Colonic mucosa (tissue), 4 donors: ENCODE results near the gene ABL2. TPM values are rescaled to one million over a fixed set of nuclear protein-coding genes. Genes with fewer than 3 reads are reported as not detected.

Experiments used
- DNase-seq: peaks from one replicate; pipeline ENCODE4 v3.0.0-alpha.2; 2020
- H3K27ac ChIP-seq: fragments of 200-600 bp; one replicate; pipeline ENCODE4 v1.8.0; 2021
- H3K27me3 ChIP-seq: fragments of 200-600 bp; one replicate; pipeline ENCODE4 v1.8.0; 2021
- H3K36me3 ChIP-seq: fragments of 200-600 bp; one replicate; pipeline ENCODE4 v1.8.0; 2021
- H3K4me1 ChIP-seq: fragments of 200-600 bp; one replicate; pipeline ENCODE4 v1.8.0; 2021; ENCODE audit warnings: mild to moderate bottlenecking
- H3K4me3 ChIP-seq: fragments of 200-600 bp; one replicate; pipeline ENCODE4 v1.8.0; 2021
- H3K9ac ChIP-seq, 2 donors: one replicate each; pipeline ENCODE4 v1.7.0; 2013; ENCODE audit warnings: control low read depth in 2 of 2, low read depth in 2 of 2, low read length in 2 of 2
- H3K9me3 ChIP-seq: fragments of 200-600 bp; one replicate; pipeline ENCODE4 v1.8.0; 2021
- intact Hi-C: fragments of 100-400 bp; cut with DNase I; formaldehyde crosslinking; loops from one replicate; pipeline ENCODE4 v1.14.1; 2022
- total RNA-seq, 2 donors: library from RNA; stranded (reverse); fragmentation: NEBNext Ultra II Directional in 1 of 2; extraction: Animal tissue kit (Norgen Biotek cat#: 25700) in 1 of 2; gene quantifications; one replicate each; pipeline ENCODE4 v1.2.1, GENCODE V29; 2021
- TF ChIP-seq, protein P1 (sequence below): fragments of 200-600 bp; IDR thresholded peaks from one replicate; pipeline ENCODE4 v1.8.0; 2022; ENCODE audit warnings: antibody characterized with exemption, mild to moderate bottlenecking
- donor health status: healthy.
- donor health status: DM: no; HTN: no; CAD: no.
- donor health status: DM: no; HTN: no; CAD: no.

ABL2 gene
- total RNA-seq, 2 donors from 2014 or later: 9.1 to 12.8 TPM

DNA sequence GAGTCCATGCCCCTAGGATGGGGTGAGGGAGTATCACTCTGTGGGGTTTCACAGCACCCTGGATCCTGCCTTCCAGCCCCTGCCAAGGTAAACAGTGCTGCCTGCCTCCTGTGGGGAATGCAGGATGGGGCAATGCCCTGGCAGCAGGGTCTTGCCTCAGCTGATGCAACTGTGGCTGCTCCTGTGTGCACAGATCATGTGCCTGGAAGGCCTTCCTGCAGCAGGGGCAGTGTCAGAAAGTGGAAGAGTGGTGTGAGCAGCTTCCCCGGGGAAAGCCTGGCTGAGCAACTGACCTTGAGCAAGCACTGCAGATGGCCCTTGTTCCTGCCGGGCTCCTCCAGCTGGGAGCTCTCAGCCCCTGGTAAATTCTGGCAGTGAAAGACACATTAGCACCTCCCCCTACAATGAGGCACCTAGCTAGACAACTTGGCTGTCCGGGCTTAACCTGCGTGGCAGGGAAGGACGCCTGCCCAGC, 137.7 kb downstream of the ABL2 start:
- no peak for DNase-seq
- TF ChIP-seq, protein P1, sequence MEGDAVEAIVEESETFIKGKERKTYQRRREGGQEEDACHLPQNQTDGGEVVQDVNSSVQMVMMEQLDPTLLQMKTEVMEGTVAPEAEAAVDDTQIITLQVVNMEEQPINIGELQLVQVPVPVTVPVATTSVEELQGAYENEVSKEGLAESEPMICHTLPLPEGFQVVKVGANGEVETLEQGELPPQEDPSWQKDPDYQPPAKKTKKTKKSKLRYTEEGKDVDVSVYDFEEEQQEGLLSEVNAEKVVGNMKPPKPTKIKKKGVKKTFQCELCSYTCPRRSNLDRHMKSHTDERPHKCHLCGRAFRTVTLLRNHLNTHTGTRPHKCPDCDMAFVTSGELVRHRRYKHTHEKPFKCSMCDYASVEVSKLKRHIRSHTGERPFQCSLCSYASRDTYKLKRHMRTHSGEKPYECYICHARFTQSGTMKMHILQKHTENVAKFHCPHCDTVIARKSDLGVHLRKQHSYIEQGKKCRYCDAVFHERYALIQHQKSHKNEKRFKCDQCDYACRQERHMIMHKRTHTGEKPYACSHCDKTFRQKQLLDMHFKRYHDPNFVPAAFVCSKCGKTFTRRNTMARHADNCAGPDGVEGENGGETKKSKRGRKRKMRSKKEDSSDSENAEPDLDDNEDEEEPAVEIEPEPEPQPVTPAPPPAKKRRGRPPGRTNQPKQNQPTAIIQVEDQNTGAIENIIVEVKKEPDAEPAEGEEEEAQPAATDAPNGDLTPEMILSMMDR: no peak
- intact Hi-C loops: no loop called here

DNA sequence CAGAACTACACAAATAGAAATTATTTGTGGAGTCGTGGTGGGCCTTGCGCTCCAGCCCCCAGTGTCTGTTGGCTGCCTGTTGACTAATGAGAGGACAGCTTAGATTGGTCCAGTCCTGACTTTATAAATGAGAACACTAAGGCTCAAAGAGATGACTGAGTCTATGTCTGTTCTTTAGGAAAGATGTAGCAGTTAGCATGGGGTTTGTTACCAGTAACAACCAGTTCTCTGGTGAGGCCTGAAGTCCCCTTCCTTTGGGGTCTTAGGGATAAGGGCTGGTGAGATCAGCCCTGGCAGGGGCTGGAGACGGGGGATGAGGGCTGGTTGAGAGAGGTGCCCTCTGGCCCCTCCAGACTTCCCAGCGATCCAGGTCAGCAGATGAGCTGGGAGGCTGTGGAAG, 138.6 kb downstream of the ABL2 start:
- DNase-seq: no peak
- TF ChIP-seq, protein P1: no peak
- H3K27ac ChIP-seq: no peak overlapping the region
- no peaks in the 10 kb centered on the region for H3K4me1 ChIP-seq
- intact Hi-C loops: no loop called here
- H3K36me3 ChIP-seq: no peaks in the 10 kb centered on the region
- H3K27me3 ChIP-seq: no peaks in the 10 kb centered on the region
- H3K4me3 ChIP-seq: no peak overlapping the region
- no peaks in the 10 kb centered on the region for H3K9me3 ChIP-seq
- H3K9ac ChIP-seq: no peak overlapping the region

More for the DNA sequence above, 137.7 kb downstream of the ABL2 start:
- H3K36me3 ChIP-seq: peaks cover 2% of the 10 kb centered on the region
- no peaks in the 10 kb centered on the region for H3K4me1 ChIP-seq
- H3K4me3 ChIP-seq: no peak overlapping the region
- no peak overlapping the region for H3K27ac ChIP-seq
- H3K9ac ChIP-seq: no peak overlapping the region
- H3K27me3 ChIP-seq: no peaks in the 10 kb centered on the region
- no peaks in the 10 kb centered on the region for H3K9me3 ChIP-seq

DNA sequence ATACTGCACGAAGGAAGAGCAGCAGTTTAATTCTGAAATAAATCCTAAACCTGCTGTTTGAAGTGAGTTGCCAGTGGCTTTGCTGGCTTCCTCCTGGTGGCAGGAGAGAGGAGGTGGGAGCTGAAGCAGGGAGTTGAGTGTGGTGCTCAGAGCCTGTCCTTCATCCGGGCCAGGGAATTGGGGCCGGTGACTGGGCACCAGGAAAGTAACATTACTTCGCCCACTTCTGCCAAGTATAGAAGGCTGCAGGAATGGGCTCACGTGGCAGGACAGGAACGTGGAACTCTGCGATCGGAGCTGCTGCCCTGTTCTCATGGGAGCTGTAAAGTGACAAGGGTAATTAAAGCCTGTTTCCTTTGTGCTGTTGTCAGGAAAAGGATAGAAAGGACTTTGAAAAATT, 139.0 kb downstream of the ABL2 start:
- no peaks in the 10 kb centered on the region for H3K4me1 ChIP-seq
- H3K4me3 ChIP-seq: no peak overlapping the region
- no peaks in the 10 kb centered on the region for H3K36me3 ChIP-seq
- H3K9me3 ChIP-seq: no peaks in the 10 kb centered on the region
- H3K9ac ChIP-seq: no peak overlapping the region
- intact Hi-C loops: no loop called here
- no peaks in the 10 kb centered on the region for H3K27me3 ChIP-seq
- H3K27ac ChIP-seq: no peak overlapping the region
- TF ChIP-seq, protein P1: no peak
- no peak for DNase-seq

DNA sequence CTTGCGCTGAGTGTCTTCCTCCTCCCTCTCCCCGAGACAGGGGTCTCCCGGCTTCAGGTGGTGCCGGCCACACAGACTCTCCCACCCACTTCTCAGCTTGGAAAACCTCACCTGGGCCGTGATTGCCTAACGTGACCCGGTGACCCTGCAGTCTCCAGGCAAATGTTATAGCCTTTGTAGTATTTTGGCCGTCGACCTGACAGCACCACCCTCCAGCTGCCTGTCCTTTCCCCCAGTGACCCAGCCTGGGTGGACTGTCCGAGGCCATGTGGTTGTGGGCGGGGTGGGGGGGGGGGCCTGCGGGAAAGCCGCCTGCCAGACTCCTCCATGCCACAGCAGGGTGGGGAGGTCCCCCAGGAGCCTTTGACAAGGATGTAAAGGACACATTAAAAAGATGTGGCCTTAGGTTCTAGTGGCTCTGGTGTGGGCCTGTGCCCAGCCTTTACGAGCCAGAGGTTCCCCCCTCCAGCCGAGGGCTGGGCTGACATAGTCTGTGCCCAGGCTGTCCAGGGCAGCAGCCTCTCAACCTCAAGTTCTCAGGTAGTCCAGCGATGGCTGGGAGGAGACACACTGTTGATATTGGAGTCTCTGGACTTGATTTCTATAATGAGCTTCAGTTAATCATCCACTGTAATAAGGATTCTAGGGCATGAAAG, 139.5 kb downstream of the ABL2 start:
- H3K9ac ChIP-seq: no peak overlapping the region
- intact Hi-C loops: loop anchor here (10.0 kb wide), 1 partner anchor 105 kb away; no protein-coding TSS in a partner anchor
- H3K36me3 ChIP-seq: no peaks in the 10 kb centered on the region
- H3K9me3 ChIP-seq: no peaks in the 10 kb centered on the region
- no peak overlapping the region for H3K4me3 ChIP-seq
- no peak overlapping the region for H3K27ac ChIP-seq
- no peaks in the 10 kb centered on the region for H3K27me3 ChIP-seq
- DNase-seq: no peak
- H3K4me1 ChIP-seq: no peaks in the 10 kb centered on the region
- TF ChIP-seq, protein P1: no peak

DNA sequence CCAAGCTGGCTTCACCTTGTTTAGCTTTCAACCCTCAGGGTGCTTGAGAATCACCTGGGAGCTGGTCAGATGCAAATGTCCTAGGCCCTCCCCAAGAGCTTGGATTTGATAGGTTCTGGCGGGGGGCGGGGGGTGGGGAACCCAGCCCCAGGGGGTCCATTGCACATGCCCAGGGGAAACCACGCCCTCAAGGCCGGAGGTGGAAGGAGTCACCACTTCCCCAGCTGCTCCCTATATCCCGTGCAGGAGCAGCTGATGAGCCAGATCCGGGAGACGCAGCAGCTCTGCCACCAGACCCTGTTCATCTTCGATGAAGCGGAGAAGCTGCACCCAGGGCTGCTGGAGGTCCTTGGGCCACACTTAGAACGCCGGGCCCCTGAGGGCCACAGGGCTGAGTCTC, 141.8 kb downstream of the ABL2 start:
- no peak for DNase-seq
- H3K36me3 ChIP-seq: no peaks in the 10 kb centered on the region
- H3K27ac ChIP-seq: no peak overlapping the region
- TF ChIP-seq, protein P1: no peak
- H3K4me1 ChIP-seq: no peaks in the 10 kb centered on the region
- H3K4me3 ChIP-seq: no peak overlapping the region
- H3K27me3 ChIP-seq: no peaks in the 10 kb centered on the region
- peak overlapping the region in 1 of 2 donors; percentile 19 for H3K9ac ChIP-seq
- H3K9me3 ChIP-seq: no peaks in the 10 kb centered on the region
- intact Hi-C loops: loop anchor here (10.0 kb wide), 1 partner anchor 107 kb away; no protein-coding TSS in a partner anchor
